PC-3 (cell line): ENCODE results near the gene KCNK2. TPM values are rescaled to one million over a fixed set of nuclear protein-coding genes. Genes with fewer than 3 reads are reported as not detected.

Experiments used
- ATAC-seq: fragments of 200-7000 bp; cut with Tn5 transposase; 2 replicates; pipeline ENCODE4 v1.9.1; 2020; ENCODE audit warnings: mild to moderate bottlenecking, moderate library complexity
- BruUV-seq: library from RNA; stranded (reverse); fragments of 400-500 nt; replicated peaks from 2 replicates; lab custom pipeline; 2021; lab: Mats Ljungman, UMichigan
- CTCF ChIA-PET: fragments of 300-600 bp; sonication (Branson Sonifier 250); formaldehyde crosslinking; loops from one replicate; lab custom pipeline; 2022; ENCODE audit warnings: antibody characterized with exemption; lab: Charles Lee
- POLR2A ChIA-PET: fragments of 300-600 bp; sonication (Branson Sonifier 250); formaldehyde crosslinking; loops from one replicate; lab custom pipeline; 2022; ENCODE audit warnings: antibody characterized with exemption; ENCODE audit not compliant: unreplicated experiment; lab: Charles Lee
- DNase-seq: peaks from one replicate; pipeline ENCODE4 v3.0.0-alpha.2; 2015
- H2AFZ ChIP-seq: fragments of 300-600 bp; sonication (generic); 2 replicates; pipeline ENCODE4 v1.6.0; 2016; ENCODE audit warnings: antibody characterized with exemption, low read length
- H3F3A ChIP-seq: fragments of 300-600 bp; sonication (generic); one replicate; pipeline ENCODE4 v1.6.0; 2017; ENCODE audit warnings: antibody characterized with exemption, low read length, control low read depth, mild to moderate bottlenecking; ENCODE audit not compliant: unreplicated experiment
- H3K27ac ChIP-seq: fragments of 300-600 bp; sonication (generic); 2 replicates; pipeline ENCODE4 v1.5.1; 2016; ENCODE audit warnings: mild to moderate bottlenecking, low read length
- H3K27me3 ChIP-seq: fragments of 300-600 bp; sonication (generic); 2 replicates; pipeline ENCODE4 v1.6.1; 2016; ENCODE audit warnings: low read length, mixed read lengths
- H3K36me3 ChIP-seq: fragments of 300-600 bp; sonication (generic); 2 replicates; pipeline ENCODE4 v1.6.1; 2016; ENCODE audit warnings: low read depth, mixed run types, low read length, mixed read lengths
- H3K4me1 ChIP-seq: fragments of 300-600 bp; sonication (generic); 2 replicates; pipeline ENCODE4 v1.5.1; 2016; ENCODE audit warnings: low read length; ENCODE audit not compliant: insufficient read depth
- H3K4me2 ChIP-seq: fragments of 300-600 bp; sonication (generic); 2 replicates; pipeline ENCODE4 v1.6.0; 2016; ENCODE audit warnings: low read length
- H3K4me3 ChIP-seq: fragments of 300-600 bp; sonication (generic); 2 replicates; pipeline ENCODE4 v1.5.1; 2016; ENCODE audit warnings: mild to moderate bottlenecking, low read length, mixed read lengths
- H3K79me2 ChIP-seq: fragments of 300-600 bp; sonication (generic); 2 replicates; pipeline ENCODE4 v1.6.1; 2017; ENCODE audit warnings: low read length, mixed read lengths
- H3K9ac ChIP-seq: fragments of 300-600 bp; sonication (generic); 2 replicates; pipeline ENCODE4 v1.6.0; 2016; ENCODE audit warnings: mild to moderate bottlenecking, low read length
- H3K9me2 ChIP-seq: fragments of 300-600 bp; sonication (generic); replicated peaks from 2 replicates; pipeline ENCODE4 v1.6.1; 2016; ENCODE audit warnings: mixed run types, low read length, mixed read lengths
- H3K9me3 ChIP-seq: fragments of 300-600 bp; sonication (generic); 2 replicates; pipeline ENCODE4 v1.6.1; 2016; ENCODE audit warnings: low read length, mixed read lengths
- H4K20me1 ChIP-seq: fragments of 300-600 bp; sonication (generic); 2 replicates; pipeline ENCODE4 v1.6.1; 2016; ENCODE audit warnings: low read length, mixed read lengths
- CTCF ChIP-seq: fragments of 300-600 bp; sonication (generic); conservative IDR thresholded peaks from 2 replicates; pipeline ENCODE4 v1.5.1; 2017; ENCODE audit warnings: antibody characterized with exemption, low read depth, mild to moderate bottlenecking, low read length
- EZH2 ChIP-seq: fragments of 300-600 bp; sonication (generic); IDR thresholded peaks from one replicate; pipeline ENCODE4 v1.6.1; 2017; ENCODE audit warnings: antibody characterized with exemption, mild to moderate bottlenecking, low read length; ENCODE audit not compliant: unreplicated experiment
- EZH2phosphoT487 ChIP-seq: fragments of 300-600 bp; sonication (generic); IDR thresholded peaks from 2 replicates; pipeline ENCODE4 v1.6.1; 2018; ENCODE audit warnings: mild to moderate bottlenecking, antibody characterized with exemption, low read length, borderline replicate concordance
- intact Hi-C: fragments of 100-400 bp; cut with micrococcal nuclease; formaldehyde crosslinking; loops from 2 replicates; pipeline ENCODE4 v1.9.0; 2023
- total RNA-seq: library from RNA; depleted of rRNA; stranded (reverse); fragments of >200 nt; gene quantifications from 2 replicates; pipeline ENCODE4 v1.2.3, GENCODE V29; 2014

Gene KCNK2
- total RNA-seq, 1 experiment from 2014 or later = not detected

- Histone ChIP-seq H3K9me3 (no peaks in the 10 kb centered on the region), H3K27me3 (no peaks in the 10 kb centered on the region), H3K9ac (no peak overlapping the region), H3K4me3 (no peak overlapping the region), H3K4me1 (peaks cover 4% of the 10 kb centered on the region; the same call in 1 of the 2 replicates), H3K36me3 (no peaks in the 10 kb centered on the region), H3F3A (no peaks in the 10 kb centered on the region), H3K27ac (no peak overlapping the region), H4K20me1 (no peaks in the 10 kb centered on the region), H3K9me2 (no peaks in the 10 kb centered on the region), H2AFZ (no peak overlapping the region), H3K4me2 (no peak overlapping the region), H3K79me2 (no peaks in the 10 kb centered on the region)
- TF ChIP-seq EZH2phosphoT487 (no peak), CTCF (no peak), EZH2 (no peak)
- ATAC-seq = no peak
- POLR2A ChIA-PET = no interaction called here
- intact Hi-C loops = no loop called here
- DNase-seq = no peak
- CTCF ChIA-PET = no interaction called here
- no TSS peak for BruUV-seq
These were observed 202.7 kb downstream of the KCNK2 start for GRCh38 chr1:215285013-215285800.
